ENCODE results near the gene HAGHL. TPM values are rescaled to one million over a fixed set of nuclear protein-coding genes. Genes with fewer than 3 reads are reported as not detected.
"Not testable (repeated sequence)": the region's sequence is repeated elsewhere in the genome, so short reads cannot be mapped to it uniquely, and the experiment has no call there.

Gene HAGHL
- total RNA-seq, 1 donor from 2014 or later: 31.7 TPM

- Mint-ChIP-seq H3K9me3 (ENCODE audit: unreplicated experiment) (peaks cover 7% of the 10 kb centered on the region), H3K36me3 (ENCODE audit: unreplicated experiment) (peaks cover 2% of the 10 kb centered on the region), H3K27me3 (ENCODE audit: unreplicated experiment) (peaks cover 3% of the 10 kb centered on the region), H3K4me1 (ENCODE audit: low read depth, unreplicated experiment) (peaks cover 13% of the 10 kb centered on the region), H3K27ac (ENCODE audit: unreplicated experiment) (peak overlapping the region; percentile 82), H3K4me3 (ENCODE audit: unreplicated experiment) (peak overlapping the region; percentile 18)
- no peak for DNase-seq
- no peak for TF ChIP-seq CTCF (IDR thresholded peaks at IDR 0.05; ENCODE audit: partially characterized antibody, unreplicated experiment)
Measured at GRCh38 chr16:751152-752006, 24.5 kb downstream of the HAGHL start.

- Mint-ChIP-seq H3K36me3 (ENCODE audit: unreplicated experiment) (peaks cover 5% of the 10 kb centered on the region), H3K4me3 (ENCODE audit: unreplicated experiment) (peak overlapping the region; percentile 10), H3K27me3 (ENCODE audit: unreplicated experiment) (peaks cover 3% of the 10 kb centered on the region), H3K4me1 (ENCODE audit: low read depth, unreplicated experiment) (peaks cover 13% of the 10 kb centered on the region), H3K27ac (ENCODE audit: unreplicated experiment) (peak overlapping the region; percentile 82), H3K9me3 (ENCODE audit: unreplicated experiment) (peaks cover 8% of the 10 kb centered on the region)
- no peak for TF ChIP-seq CTCF (IDR thresholded peaks at IDR 0.05; ENCODE audit: partially characterized antibody, unreplicated experiment)
- no peak for DNase-seq
Measured at GRCh38 chr16:752007-752312, 25.1 kb downstream of the HAGHL start.

GRCh38 chr16:754121-754607, 27.3 kb downstream of the HAGHL start:
- H3K4me1 Mint-ChIP-seq (ENCODE audit: low read depth, unreplicated experiment): peaks cover 13% of the 10 kb centered on the region

GRCh38 chr16:754656-755055, 27.8 kb downstream of the HAGHL start:
- peaks cover 13% of the 10 kb centered on the region for H3K4me1 Mint-ChIP-seq (ENCODE audit: low read depth, unreplicated experiment)
- no peak overlapping the region for H3K4me3 Mint-ChIP-seq (ENCODE audit: unreplicated experiment)
- H3K27me3 Mint-ChIP-seq (ENCODE audit: unreplicated experiment): peaks cover 6% of the 10 kb centered on the region
- no peak overlapping the region for H3K27ac Mint-ChIP-seq (ENCODE audit: unreplicated experiment)
- H3K36me3 Mint-ChIP-seq (ENCODE audit: unreplicated experiment): peaks cover 5% of the 10 kb centered on the region
- peaks cover 8% of the 10 kb centered on the region for H3K9me3 Mint-ChIP-seq (ENCODE audit: unreplicated experiment)
- TF ChIP-seq CTCF (IDR thresholded peaks at IDR 0.05; ENCODE audit: partially characterized antibody, unreplicated experiment): no peak
- DNase-seq: no peak

More at GRCh38 chr16:754121-754607, 27.3 kb downstream of the HAGHL start:
- H3K9me3 Mint-ChIP-seq (ENCODE audit: unreplicated experiment); H3K4me3 Mint-ChIP-seq (ENCODE audit: unreplicated experiment); DNase-seq; H3K27ac Mint-ChIP-seq (ENCODE audit: unreplicated experiment); H3K36me3 Mint-ChIP-seq (ENCODE audit: unreplicated experiment); H3K27me3 Mint-ChIP-seq (ENCODE audit: unreplicated experiment): not testable (repeated sequence)

- peaks cover 5% of the 10 kb centered on the region for H3K36me3 Mint-ChIP-seq (ENCODE audit: unreplicated experiment)
- H3K4me1 Mint-ChIP-seq (ENCODE audit: low read depth, unreplicated experiment): peaks cover 9% of the 10 kb centered on the region
- H3K27me3 Mint-ChIP-seq (ENCODE audit: unreplicated experiment): peaks cover 7% of the 10 kb centered on the region
- no peak overlapping the region for H3K4me3 Mint-ChIP-seq (ENCODE audit: unreplicated experiment)
- no peak for DNase-seq
- peaks cover 8% of the 10 kb centered on the region for H3K9me3 Mint-ChIP-seq (ENCODE audit: unreplicated experiment)
- no peak for TF ChIP-seq CTCF (IDR thresholded peaks at IDR 0.05; ENCODE audit: partially characterized antibody, unreplicated experiment)
- H3K27ac Mint-ChIP-seq (ENCODE audit: unreplicated experiment): no peak overlapping the region
Measured at GRCh38 chr16:756428-756827, 29.5 kb downstream of the HAGHL start.

Data from glutamatergic neuron (in vitro differentiated cells).